Activated CD4-positive, alpha-beta T cell treated with anti-CD3 and anti-CD28 coated beads, Interleukin-2, amount 50 U/mL, for 1 hour (primary cell): Measurements from ENCODE around the gene RAB7B.
"Not testable (repeated sequence)": the region's sequence is repeated elsewhere in the genome, so short reads cannot be mapped to it uniquely, and the experiment has no call there.

Source experiments
- DNase-seq: peaks from one replicate; pipeline ENCODE4 v3.0.0-alpha.2; 2020

RAB7B gene

GRCh38 chr1:206002871-206003801, at the start of gene RAB7B:
Gene RAB7B (minus strand): TSS chr1:206003395. CDS start chr1:205994135, 9,260 bp downstream.
- no peak for DNase-seq

- not testable (repeated sequence) for DNase-seq
Measured at GRCh38 chr1:206052231-206052865, 49.2 kb upstream of the RAB7B start.

GRCh38 chr1:206050655-206051235, 47.5 kb upstream of the RAB7B start:
- peak; percentile 26 for DNase-seq

- DNase-seq, result no peak
Measured at GRCh38 chr1:206049919-206050600, 46.9 kb upstream of the RAB7B start.

GRCh38 chr1:206049293-206049692, 46.1 kb upstream of the RAB7B start:
- DNase-seq, result no peak

- no peak for DNase-seq
Measured at GRCh38 chr1:206048582-206048981, 45.4 kb upstream of the RAB7B start.

- DNase-seq, result no peak
Measured at GRCh38 chr1:206047271-206047670, 44.1 kb upstream of the RAB7B start.

GRCh38 chr1:206041640-206042039, 38.4 kb upstream of the RAB7B start:
- DNase-seq, result no peak

- no peak for DNase-seq
Measured at GRCh38 chr1:206040328-206040727, 37.1 kb upstream of the RAB7B start.

GRCh38 chr1:206039046-206039973, 36.1 kb upstream of the RAB7B start:
- no peak for DNase-seq

GRCh38 chr1:206037581-206037980, 34.4 kb upstream of the RAB7B start:
- DNase-seq, result no peak

- DNase-seq, result no peak
Measured at GRCh38 chr1:206036663-206037455, 33.7 kb upstream of the RAB7B start.

- DNase-seq, result no peak
Measured at GRCh38 chr1:206035027-206035426, 31.8 kb upstream of the RAB7B start.

- DNase-seq, result no peak
Measured at GRCh38 chr1:206032380-206033140, 29.4 kb upstream of the RAB7B start.

GRCh38 chr1:206030714-206031113, 27.5 kb upstream of the RAB7B start:
- peak; percentile 61 for DNase-seq

- no peak for DNase-seq
Measured at GRCh38 chr1:206030191-206030590, 27.0 kb upstream of the RAB7B start.

GRCh38 chr1:206029484-206029883, 26.3 kb upstream of the RAB7B start:
- no peak for DNase-seq

GRCh38 chr1:206025283-206025820, 22.2 kb upstream of the RAB7B start:
- DNase-seq, result no peak

GRCh38 chr1:206023695-206024094, 20.5 kb upstream of the RAB7B start, which contains the start of gene CTSE:
Gene CTSE (minus strand): TSS chr1:206023895. CDS start chr1:206023791, 104 bp downstream.
- DNase-seq, result no peak

- no peak for DNase-seq
Measured at GRCh38 chr1:206022766-206023165, 19.6 kb upstream of the RAB7B start.
